ENCODE measurements around the gene TFPI.

DNA sequence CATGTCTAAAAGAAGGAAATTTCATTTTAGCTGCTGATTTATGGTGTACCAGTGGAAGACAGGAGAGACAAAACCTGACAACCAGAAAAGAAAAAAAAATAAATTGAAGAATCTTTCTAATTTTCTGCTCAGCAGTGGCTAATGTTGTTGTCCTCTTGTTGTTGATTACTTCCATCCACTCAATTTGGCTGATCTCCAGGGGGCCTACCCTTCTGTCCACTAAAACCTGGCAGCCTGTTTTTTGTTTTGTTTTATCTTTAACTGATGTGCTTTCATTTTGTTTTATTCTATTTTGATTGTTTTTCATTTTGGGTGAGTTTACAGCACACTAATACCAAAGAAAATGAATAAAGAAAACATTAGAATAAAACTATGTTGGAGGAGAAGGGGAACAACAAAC is 27.4 kb downstream of the TFPI start:
- TF ChIP-seq, protein P1, sequence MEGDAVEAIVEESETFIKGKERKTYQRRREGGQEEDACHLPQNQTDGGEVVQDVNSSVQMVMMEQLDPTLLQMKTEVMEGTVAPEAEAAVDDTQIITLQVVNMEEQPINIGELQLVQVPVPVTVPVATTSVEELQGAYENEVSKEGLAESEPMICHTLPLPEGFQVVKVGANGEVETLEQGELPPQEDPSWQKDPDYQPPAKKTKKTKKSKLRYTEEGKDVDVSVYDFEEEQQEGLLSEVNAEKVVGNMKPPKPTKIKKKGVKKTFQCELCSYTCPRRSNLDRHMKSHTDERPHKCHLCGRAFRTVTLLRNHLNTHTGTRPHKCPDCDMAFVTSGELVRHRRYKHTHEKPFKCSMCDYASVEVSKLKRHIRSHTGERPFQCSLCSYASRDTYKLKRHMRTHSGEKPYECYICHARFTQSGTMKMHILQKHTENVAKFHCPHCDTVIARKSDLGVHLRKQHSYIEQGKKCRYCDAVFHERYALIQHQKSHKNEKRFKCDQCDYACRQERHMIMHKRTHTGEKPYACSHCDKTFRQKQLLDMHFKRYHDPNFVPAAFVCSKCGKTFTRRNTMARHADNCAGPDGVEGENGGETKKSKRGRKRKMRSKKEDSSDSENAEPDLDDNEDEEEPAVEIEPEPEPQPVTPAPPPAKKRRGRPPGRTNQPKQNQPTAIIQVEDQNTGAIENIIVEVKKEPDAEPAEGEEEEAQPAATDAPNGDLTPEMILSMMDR (conservative IDR thresholded peaks at IDR 0.05 in 1 of 2, IDR thresholded peaks at IDR 0.05 in 1 of 2; ENCODE audit: low read depth in 1 of 2, low read length in 2 of 2), result no peak
- no peak for TF ChIP-seq EZH2 (IDR thresholded peaks at IDR 0.05; ENCODE audit: low read length, missing control alignments)

Data from fibroblast of lung (primary cell).